RPMI8226 (cell line): ENCODE results near the gene IFIT1B.

Experiments used
- DNase-seq: peaks from one replicate; pipeline ENCODE4 v3.0.0-alpha.2; 2015

Gene IFIT1B

GRCh38 chr10:89348975-89349374 is 28.9 kb upstream of the IFIT1B start:
- DNase-seq = no peak

GRCh38 chr10:89350631-89351315 is 27.1 kb upstream of the IFIT1B start:
- peak; percentile 56 for DNase-seq

GRCh38 chr10:89351412-89351779 is 26.5 kb upstream of the IFIT1B start:
- peak; percentile 53 for DNase-seq

- peak; percentile 81 for DNase-seq
Measured at GRCh38 chr10:89351780-89352597, 25.9 kb upstream of the IFIT1B start.

- no peak for DNase-seq
Measured at GRCh38 chr10:89352802-89353201, 25.1 kb upstream of the IFIT1B start.

GRCh38 chr10:89355394-89355931 is 22.4 kb upstream of the IFIT1B start:
- no peak for DNase-seq

- no peak for DNase-seq
Measured at GRCh38 chr10:89357096-89357495, 20.8 kb upstream of the IFIT1B start.

- no peak for DNase-seq
Measured at GRCh38 chr10:89357975-89358374, 19.9 kb upstream of the IFIT1B start.

GRCh38 chr10:89360157-89360556 is 17.7 kb upstream of the IFIT1B start:
- DNase-seq = no peak

- no peak for DNase-seq
Measured at GRCh38 chr10:89362929-89363328, 14.9 kb upstream of the IFIT1B start.

GRCh38 chr10:89363729-89364442 is 14.0 kb upstream of the IFIT1B start:
- peak; percentile 34 for DNase-seq

- DNase-seq = no peak
Measured at GRCh38 chr10:89364531-89364930, 13.3 kb upstream of the IFIT1B start.

- peak; percentile 87 for DNase-seq
Measured at GRCh38 chr10:89367529-89367928, 10.3 kb upstream of the IFIT1B start.

GRCh38 chr10:89368129-89368528 is 9.7 kb upstream of the IFIT1B start:
- no peak for DNase-seq

- DNase-seq = peak; percentile 28
Measured at GRCh38 chr10:89369156-89370105, 8.4 kb upstream of the IFIT1B start.

GRCh38 chr10:89371079-89371478 is 6.8 kb upstream of the IFIT1B start:
- DNase-seq = no peak

GRCh38 chr10:89371987-89372386 is 5.9 kb upstream of the IFIT1B start:
- no peak for DNase-seq

- no peak for DNase-seq
Measured at GRCh38 chr10:89373916-89374711, 3.7 kb upstream of the IFIT1B start.

GRCh38 chr10:89374713-89375141 is 3.1 kb upstream of the IFIT1B start:
- no peak for DNase-seq

- DNase-seq = no peak
Measured at GRCh38 chr10:89379103-89379502, 1.2 kb downstream of the IFIT1B start.

GRCh38 chr10:89382757-89383156 is 4.9 kb downstream of the IFIT1B start:
- DNase-seq = no peak
